ENCODE data around the gene TMCC2. TPM values are rescaled to one million over a fixed set of nuclear protein-coding genes. Genes with fewer than 3 reads are reported as not detected.

TMCC2 gene
- total and polyA plus RNA-seq, 2 of the 8 experiments (the other 6 are each of a cell fraction or from before 2014, with no cell fraction given) = 6.7 to 6.8 TPM

Other genes with a start within 250 kb of the TMCC2 start
- 3.9 TPM in 2 replicates for gene CNTN2, start 184.7 kb upstream of the TMCC2 start, total RNA-seq (2021; fragmentation: NEBNext Ultra II Directional; extraction: Animal tissue kit (Norgen Biotek cat#: 25700))
- gene CNTN2, start 184.7 kb upstream of the TMCC2 start, polyA plus RNA-seq (2011; rRNA removed) = 1.2 and 2.3 TPM in 2 replicates
- gene TMEM81, start 143.5 kb upstream of the TMCC2 start, total RNA-seq (2021; fragmentation: NEBNext Ultra II Directional; extraction: Animal tissue kit (Norgen Biotek cat#: 25700)) = 5.8 and 5.9 TPM in 2 replicates
- gene TMEM81, start 143.5 kb upstream of the TMCC2 start, polyA plus RNA-seq (2011; rRNA removed) = 1.3 and 2.1 TPM in 2 replicates
- gene RBBP5, start 106.0 kb upstream of the TMCC2 start, total RNA-seq (2021; fragmentation: NEBNext Ultra II Directional; extraction: Animal tissue kit (Norgen Biotek cat#: 25700)) = 20.4 and 21.5 TPM in 2 replicates
- gene RBBP5, start 106.0 kb upstream of the TMCC2 start, polyA plus RNA-seq (2011; rRNA removed) = 6.7 and 7.6 TPM in 2 replicates
- 7.9 and 8.5 TPM in 2 replicates for gene DSTYK, start 16.2 kb upstream of the TMCC2 start, total RNA-seq (2021; fragmentation: NEBNext Ultra II Directional; extraction: Animal tissue kit (Norgen Biotek cat#: 25700))
- gene DSTYK, start 16.2 kb upstream of the TMCC2 start, polyA plus RNA-seq (2011; rRNA removed) = 2.4 and 2.7 TPM in 2 replicates
- 12.7 and 12.9 TPM in 2 replicates for gene NUAK2, start 93.8 kb downstream of the TMCC2 start, total RNA-seq (2021; fragmentation: NEBNext Ultra II Directional; extraction: Animal tissue kit (Norgen Biotek cat#: 25700))
- gene NUAK2, start 93.8 kb downstream of the TMCC2 start, polyA plus RNA-seq (2011; rRNA removed) = 9.4 and 14.5 TPM in 2 replicates
- 2.5 and 3.4 TPM in 2 replicates for gene KLHDC8A, start 129.0 kb downstream of the TMCC2 start, total RNA-seq (2021; fragmentation: NEBNext Ultra II Directional; extraction: Animal tissue kit (Norgen Biotek cat#: 25700))
- gene KLHDC8A, start 129.0 kb downstream of the TMCC2 start, polyA plus RNA-seq (2011; rRNA removed) = 1.9 and 2.5 TPM in 2 replicates
- 9.7 and 10.5 TPM in 2 replicates for gene LEMD1, start 194.1 kb downstream of the TMCC2 start, total RNA-seq (2021; fragmentation: NEBNext Ultra II Directional; extraction: Animal tissue kit (Norgen Biotek cat#: 25700))
- 10.0 and 10.8 TPM in 2 replicates for gene LEMD1, start 194.1 kb downstream of the TMCC2 start, polyA plus RNA-seq (2011; rRNA removed)
- 3.5 and 3.8 TPM in 2 replicates for gene BLACAT1, start 228.1 kb downstream of the TMCC2 start, total RNA-seq (2021; fragmentation: NEBNext Ultra II Directional; extraction: Animal tissue kit (Norgen Biotek cat#: 25700))
- 6.3 and 10.5 TPM in 2 replicates for gene BLACAT1, start 228.1 kb downstream of the TMCC2 start, polyA plus RNA-seq (2011; rRNA removed)

Measured in H1 (cell line).